C4-2B (cell line): ENCODE data around the gene MINPP1.

Source experiments
- H3K27ac ChIP-seq: fragments of 450-650 bp; 2 replicates; pipeline ENCODE4 v1.5.1; 2017
- ZFX ChIP-seq: fragments of 450-650 bp; IDR thresholded peaks from 2 replicates; pipeline ENCODE4 v1.6.1; 2017
- TF ChIP-seq, protein P1 (sequence below): fragments of 450-650 bp; conservative IDR thresholded peaks from 2 replicates; pipeline ENCODE4 v1.5.1; 2017; ENCODE audit warnings: mild to moderate bottlenecking

Gene MINPP1

DNA sequence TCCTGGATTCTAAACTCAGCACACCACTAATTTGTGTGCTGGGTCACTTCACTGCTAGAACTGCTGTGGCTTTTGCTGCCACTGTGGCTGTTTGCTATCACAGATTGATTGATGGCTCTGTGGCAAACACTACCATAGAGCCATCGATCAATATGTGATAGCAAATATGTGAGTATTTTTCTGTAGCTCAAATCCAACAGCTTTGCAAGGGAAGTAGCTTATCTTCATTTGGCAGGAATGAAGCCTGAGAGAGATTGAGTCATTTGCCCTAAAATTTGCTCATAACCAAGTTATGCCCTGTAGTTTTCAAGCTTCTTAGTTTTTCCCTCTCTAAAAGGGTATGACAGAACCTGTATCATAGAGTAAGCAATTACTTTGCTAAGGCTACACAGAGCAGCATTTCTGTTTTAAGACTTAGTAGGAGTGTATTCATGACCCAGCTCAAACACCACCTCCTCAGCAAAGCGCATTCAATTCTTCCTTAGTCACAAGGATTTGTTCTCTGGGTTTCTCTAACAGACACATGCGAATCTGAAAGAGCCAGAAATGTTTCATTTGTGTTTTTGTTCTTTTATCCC lies 43.1 kb downstream of the MINPP1 start:
- H3K27ac ChIP-seq: no peak overlapping the region
- TF ChIP-seq ZFX: no peak
- TF ChIP-seq, protein P1, sequence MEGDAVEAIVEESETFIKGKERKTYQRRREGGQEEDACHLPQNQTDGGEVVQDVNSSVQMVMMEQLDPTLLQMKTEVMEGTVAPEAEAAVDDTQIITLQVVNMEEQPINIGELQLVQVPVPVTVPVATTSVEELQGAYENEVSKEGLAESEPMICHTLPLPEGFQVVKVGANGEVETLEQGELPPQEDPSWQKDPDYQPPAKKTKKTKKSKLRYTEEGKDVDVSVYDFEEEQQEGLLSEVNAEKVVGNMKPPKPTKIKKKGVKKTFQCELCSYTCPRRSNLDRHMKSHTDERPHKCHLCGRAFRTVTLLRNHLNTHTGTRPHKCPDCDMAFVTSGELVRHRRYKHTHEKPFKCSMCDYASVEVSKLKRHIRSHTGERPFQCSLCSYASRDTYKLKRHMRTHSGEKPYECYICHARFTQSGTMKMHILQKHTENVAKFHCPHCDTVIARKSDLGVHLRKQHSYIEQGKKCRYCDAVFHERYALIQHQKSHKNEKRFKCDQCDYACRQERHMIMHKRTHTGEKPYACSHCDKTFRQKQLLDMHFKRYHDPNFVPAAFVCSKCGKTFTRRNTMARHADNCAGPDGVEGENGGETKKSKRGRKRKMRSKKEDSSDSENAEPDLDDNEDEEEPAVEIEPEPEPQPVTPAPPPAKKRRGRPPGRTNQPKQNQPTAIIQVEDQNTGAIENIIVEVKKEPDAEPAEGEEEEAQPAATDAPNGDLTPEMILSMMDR: no peak

DNA sequence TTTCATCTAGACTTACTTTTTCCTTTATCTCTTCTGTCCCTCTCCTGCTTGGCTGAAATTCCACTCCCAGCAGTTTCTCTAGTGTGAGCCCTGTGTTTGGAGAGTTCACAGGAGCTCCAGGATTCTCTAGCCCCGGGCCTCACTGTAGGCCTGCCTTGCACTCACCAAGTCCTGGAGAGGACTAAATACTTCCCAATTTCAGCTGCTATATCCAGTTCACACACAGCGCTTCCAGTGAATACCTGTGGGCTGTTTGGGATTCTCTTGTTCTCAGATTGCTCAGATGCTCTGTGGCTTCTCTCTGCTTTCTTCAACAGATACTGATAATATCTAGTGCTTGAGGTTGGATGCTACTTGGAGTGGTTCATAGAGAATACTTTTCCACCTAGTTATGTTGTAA lies 46.0 kb downstream of the MINPP1 start:
- TF ChIP-seq, protein P1: no peak
- no peak for TF ChIP-seq ZFX
- H3K27ac ChIP-seq: no peak overlapping the region

DNA sequence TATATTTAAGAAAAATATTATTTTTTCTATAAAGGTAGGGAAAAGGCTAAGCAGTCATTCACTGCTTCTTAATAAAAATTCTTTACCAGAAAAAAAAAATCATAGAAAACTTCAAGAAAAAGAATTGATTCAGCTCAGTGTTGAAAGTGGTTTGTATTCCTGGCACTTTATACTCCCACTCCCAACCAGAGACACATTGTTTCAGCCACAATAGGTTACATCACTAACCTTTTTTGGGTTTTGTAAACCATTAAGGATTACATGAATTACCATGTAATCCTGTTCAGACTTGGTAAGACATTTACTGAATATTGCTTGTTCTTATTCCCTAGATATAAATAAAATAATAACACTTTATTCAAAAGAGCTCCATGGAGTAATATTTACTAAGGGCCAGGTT lies 46.6 kb downstream of the MINPP1 start:
- no peak overlapping the region for H3K27ac ChIP-seq
- TF ChIP-seq, protein P1: no peak
- TF ChIP-seq ZFX: no peak

DNA sequence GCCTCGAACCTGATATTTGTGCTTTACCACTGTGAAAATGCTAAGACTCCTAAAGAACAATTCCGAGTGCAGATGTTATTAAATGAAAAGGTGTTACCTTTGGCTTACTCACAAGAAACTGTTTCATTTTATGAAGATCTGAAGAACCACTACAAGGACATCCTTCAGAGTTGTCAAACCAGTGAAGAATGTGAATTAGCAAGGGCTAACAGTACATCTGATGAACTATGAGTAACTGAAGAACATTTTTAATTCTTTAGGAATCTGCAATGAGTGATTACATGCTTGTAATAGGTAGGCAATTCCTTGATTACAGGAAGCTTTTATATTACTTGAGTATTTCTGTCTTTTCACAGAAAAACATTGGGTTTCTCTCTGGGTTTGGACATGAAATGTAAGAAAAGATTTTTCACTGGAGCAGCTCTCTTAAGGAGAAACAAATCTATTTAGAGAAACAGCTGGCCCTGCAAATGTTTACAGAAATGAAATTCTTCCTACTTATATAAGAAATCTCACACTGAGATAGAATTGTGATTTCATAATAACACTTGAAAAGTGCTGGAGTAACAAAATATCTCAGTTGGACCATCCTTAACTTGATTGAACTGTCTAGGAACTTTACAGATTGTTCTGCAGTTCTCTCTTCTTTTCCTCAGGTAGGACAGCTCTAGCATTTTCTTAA lies 47.7 kb downstream of the MINPP1 start:
- no peak overlapping the region for H3K27ac ChIP-seq
- TF ChIP-seq, protein P1: no peak
- TF ChIP-seq ZFX: no peak

DNA sequence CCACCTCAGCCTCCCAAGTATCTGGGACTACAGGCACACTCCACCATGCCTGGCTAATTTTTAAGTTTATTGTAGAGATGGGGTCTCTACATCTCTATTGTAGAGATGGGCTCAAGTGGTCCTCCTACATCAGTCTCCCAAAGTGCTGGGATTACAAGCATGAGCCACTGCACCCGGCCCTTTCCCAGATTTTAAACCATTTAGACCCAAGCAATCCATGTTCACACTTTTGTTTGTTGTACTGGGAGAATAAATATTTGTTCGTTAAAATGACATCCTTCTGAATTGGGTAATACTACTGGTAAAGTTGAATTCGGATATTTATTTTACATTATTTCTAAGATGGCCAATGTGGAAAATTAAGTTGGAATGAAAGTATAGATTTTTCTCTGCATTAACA lies 52.7 kb downstream of the MINPP1 start:
- no peak for TF ChIP-seq ZFX
- H3K27ac ChIP-seq: no peak overlapping the region

DNA sequence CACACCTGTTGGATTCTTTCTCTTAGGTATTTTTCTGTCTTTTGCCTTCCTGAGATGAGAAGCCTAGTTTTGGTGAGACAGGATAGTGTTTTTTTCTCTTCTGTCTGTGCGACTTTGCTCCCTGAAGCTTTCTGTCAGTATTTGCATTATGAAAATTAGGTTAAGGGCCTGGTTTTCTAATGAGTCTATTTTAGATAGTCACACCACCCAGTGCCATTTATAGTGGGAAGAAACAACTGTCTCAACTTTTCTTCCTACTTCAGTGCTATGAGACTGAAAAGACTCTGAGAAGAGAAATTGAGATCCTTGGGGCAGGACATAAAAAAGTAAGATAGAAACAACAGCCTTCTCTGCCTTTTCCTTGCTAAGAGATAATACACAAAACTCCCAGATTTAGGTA lies 53.6 kb downstream of the MINPP1 start:
- H3K27ac ChIP-seq: no peak overlapping the region
- TF ChIP-seq, protein P1: no peak

DNA sequence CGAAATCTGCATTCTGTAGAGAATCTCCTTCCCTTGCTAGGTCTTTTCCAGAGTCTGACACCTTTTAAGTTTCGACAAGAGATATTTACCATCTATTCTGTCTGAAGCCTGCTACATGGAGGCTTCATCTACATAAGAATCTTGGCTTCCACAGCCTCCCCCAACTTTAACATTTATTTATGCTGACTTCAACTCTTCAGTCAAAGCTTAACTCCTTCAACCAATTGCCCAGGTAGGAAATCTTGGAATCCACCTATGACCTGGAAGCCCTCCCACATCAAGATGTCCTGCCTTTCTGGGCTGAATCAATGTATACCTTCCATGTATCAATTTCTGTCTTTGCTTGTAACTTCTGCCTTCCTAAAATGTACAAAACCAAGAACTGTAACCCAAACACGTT lies 54.7 kb downstream of the MINPP1 start:
- H3K27ac ChIP-seq: no peak overlapping the region
- TF ChIP-seq, protein P1: no peak
- TF ChIP-seq ZFX: no peak

DNA sequence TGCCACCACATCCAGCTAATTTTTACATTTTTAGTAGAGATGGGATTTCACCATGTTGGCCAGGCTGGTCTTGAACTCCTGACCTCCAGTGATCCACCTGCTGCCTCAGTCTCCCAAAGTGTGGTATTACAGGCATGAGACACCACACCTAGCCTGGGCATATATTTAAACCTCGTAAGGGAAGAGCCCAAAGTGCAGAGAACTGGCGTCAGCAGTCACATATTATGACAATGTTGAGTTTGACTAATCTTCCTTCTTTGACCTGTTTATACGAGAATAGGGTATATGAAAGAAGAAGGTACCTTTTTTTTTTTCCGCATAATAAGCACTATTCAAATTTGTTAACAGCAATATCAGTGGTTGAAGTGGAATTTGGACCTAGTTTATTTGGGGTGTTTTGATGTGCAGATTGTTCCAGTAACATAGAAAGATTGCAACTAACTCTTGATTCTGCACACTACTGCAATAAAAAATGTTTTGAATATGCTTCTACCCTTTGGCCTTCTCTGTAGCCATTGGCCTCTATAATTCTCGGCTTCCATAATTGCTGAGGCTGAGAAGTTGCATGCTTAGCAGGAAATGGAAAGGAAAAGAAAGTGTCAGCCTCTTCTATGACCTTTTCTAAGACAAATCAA lies 55.9 kb downstream of the MINPP1 start:
- H3K27ac ChIP-seq: no peak overlapping the region
- TF ChIP-seq ZFX: no peak
- TF ChIP-seq, protein P1: no peak
